ENCODE results near the gene AP2B1. TPM values are rescaled to one million over a fixed set of nuclear protein-coding genes. Genes with fewer than 3 reads are reported as not detected.

The AP2B1 gene
- total RNA-seq, 1 experiment from 2014 or later, result 198 TPM

DNA sequence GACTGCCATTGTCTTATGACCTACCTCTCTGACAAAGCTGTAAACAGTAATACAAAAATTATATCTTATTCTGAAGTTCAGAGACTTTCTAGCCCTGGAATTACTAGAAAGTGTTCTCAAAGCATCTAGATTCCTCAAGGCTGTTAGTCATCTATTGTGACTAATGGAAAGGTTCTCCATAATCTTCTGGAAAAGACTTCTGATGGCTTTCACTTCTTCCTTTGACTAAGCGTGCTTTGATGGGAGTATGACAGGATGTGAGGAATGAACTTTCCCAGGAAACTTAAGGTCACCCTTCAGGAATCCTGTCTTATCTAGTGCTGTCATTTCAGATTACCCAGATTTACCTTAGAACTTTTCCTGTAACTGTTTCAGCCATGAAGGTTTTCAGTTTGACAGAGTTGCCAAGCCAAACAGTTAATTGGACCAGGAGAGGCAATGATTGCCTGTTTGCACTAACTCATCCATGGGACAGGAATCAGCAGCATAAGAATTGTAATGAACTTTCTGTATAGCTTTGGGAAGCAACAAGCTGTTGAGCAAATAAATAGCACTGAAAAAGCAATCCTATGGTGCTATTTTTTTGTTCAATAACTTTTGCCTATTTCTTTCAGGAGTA lies 43.5 kb downstream of the AP2B1 start:
- H2AFZ ChIP-seq (ENCODE audit: low read depth, low read length, poor library complexity, severe bottlenecking), result no peak overlapping the region
- H3K79me2 ChIP-seq (ENCODE audit: insufficient read depth, low read length), result peaks cover 3% of the 10 kb centered on the region; the same call in 1 of the 2 replicates
- ChIA-PET POLR2A (no interaction called here), CTCF (interaction anchor here (0.6 kb wide), 1 partner anchor 174 kb away, joined by 3 read pairs; no protein-coding TSS in a partner anchor), RAD21 (ENCODE audit: low non-redundant PET in 1 of 2, low total read pairs in 2 of 2, uncharacterized antibody in 2 of 2, unreplicated experiment in 2 of 2) (no interaction called here)
- peaks cover 32 to 38% of the 10 kb centered on the region in 2 experiments; a peak in 3 of 4 replicates for H3K36me3 ChIP-seq (ENCODE audit: control insufficient read depth in 1 of 2, insufficient read depth in 2 of 2, low read length in 2 of 2)
- no peak overlapping the region for H3K9ac ChIP-seq (ENCODE audit: low read length)
- TF ChIP-seq JUND (IDR thresholded peaks at IDR 0.05) (peak; percentile 44; the same call in 1 of the 2 replicates), POLR2AphosphoS5 (IDR thresholded peaks at IDR 0.05; ENCODE audit: low read depth, low read length) (no peak), SP1 (IDR thresholded peaks at IDR 0.05; ENCODE audit: low read depth) (peak; percentile 39; the same call in 1 of the 2 replicates), FOSL1 (IDR thresholded peaks at IDR 0.05; ENCODE audit: low read depth) (peak; percentile 56; the same call in 1 of the 2 replicates), EGR1 (IDR thresholded peaks at IDR 0.05; ENCODE audit: low read depth) (no peak), TCF7L2 (IDR thresholded peaks at IDR 0.05; ENCODE audit: borderline replicate concordance, extremely low read depth, insufficient read depth, insufficient read length) (no peak), POLR2A (IDR thresholded peaks at IDR 0.05; ENCODE audit: borderline replicate concordance, extremely low read depth, insufficient read depth, insufficient read length) (no peak), ELF1 (IDR thresholded peaks at IDR 0.05; ENCODE audit: borderline replicate concordance, low read depth) (no peak), CBX3 (IDR thresholded peaks at IDR 0.05; ENCODE audit: low read depth) (no peak)
- TF ChIP-seq, protein P1, sequence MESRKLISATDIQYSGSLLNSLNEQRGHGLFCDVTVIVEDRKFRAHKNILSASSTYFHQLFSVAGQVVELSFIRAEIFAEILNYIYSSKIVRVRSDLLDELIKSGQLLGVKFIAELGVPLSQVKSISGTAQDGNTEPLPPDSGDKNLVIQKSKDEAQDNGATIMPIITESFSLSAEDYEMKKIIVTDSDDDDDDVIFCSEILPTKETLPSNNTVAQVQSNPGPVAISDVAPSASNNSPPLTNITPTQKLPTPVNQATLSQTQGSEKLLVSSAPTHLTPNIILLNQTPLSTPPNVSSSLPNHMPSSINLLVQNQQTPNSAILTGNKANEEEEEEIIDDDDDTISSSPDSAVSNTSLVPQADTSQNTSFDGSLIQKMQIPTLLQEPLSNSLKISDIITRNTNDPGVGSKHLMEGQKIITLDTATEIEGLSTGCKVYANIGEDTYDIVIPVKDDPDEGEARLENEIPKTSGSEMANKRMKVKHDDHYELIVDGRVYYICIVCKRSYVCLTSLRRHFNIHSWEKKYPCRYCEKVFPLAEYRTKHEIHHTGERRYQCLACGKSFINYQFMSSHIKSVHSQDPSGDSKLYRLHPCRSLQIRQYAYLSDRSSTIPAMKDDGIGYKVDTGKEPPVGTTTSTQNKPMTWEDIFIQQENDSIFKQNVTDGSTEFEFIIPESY (IDR thresholded peaks at IDR 0.05; ENCODE audit: extremely low read depth, insufficient replicate concordance, low read length), result no peak
- TF ChIP-seq, protein P2, sequence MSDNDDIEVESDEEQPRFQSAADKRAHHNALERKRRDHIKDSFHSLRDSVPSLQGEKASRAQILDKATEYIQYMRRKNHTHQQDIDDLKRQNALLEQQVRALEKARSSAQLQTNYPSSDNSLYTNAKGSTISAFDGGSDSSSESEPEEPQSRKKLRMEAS (IDR thresholded peaks at IDR 0.05), result no peak
- TF ChIP-seq, protein P3, sequence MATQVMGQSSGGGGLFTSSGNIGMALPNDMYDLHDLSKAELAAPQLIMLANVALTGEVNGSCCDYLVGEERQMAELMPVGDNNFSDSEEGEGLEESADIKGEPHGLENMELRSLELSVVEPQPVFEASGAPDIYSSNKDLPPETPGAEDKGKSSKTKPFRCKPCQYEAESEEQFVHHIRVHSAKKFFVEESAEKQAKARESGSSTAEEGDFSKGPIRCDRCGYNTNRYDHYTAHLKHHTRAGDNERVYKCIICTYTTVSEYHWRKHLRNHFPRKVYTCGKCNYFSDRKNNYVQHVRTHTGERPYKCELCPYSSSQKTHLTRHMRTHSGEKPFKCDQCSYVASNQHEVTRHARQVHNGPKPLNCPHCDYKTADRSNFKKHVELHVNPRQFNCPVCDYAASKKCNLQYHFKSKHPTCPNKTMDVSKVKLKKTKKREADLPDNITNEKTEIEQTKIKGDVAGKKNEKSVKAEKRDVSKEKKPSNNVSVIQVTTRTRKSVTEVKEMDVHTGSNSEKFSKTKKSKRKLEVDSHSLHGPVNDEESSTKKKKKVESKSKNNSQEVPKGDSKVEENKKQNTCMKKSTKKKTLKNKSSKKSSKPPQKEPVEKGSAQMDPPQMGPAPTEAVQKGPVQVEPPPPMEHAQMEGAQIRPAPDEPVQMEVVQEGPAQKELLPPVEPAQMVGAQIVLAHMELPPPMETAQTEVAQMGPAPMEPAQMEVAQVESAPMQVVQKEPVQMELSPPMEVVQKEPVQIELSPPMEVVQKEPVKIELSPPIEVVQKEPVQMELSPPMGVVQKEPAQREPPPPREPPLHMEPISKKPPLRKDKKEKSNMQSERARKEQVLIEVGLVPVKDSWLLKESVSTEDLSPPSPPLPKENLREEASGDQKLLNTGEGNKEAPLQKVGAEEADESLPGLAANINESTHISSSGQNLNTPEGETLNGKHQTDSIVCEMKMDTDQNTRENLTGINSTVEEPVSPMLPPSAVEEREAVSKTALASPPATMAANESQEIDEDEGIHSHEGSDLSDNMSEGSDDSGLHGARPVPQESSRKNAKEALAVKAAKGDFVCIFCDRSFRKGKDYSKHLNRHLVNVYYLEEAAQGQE (IDR thresholded peaks at IDR 0.05; ENCODE audit: low read depth), result no peak
- TF ChIP-seq, protein P4, sequence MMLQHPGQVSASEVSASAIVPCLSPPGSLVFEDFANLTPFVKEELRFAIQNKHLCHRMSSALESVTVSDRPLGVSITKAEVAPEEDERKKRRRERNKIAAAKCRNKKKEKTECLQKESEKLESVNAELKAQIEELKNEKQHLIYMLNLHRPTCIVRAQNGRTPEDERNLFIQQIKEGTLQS (IDR thresholded peaks at IDR 0.05), result no peak
- ATAC-seq (peak; percentile 44; the same call in 1 of the 2 replicates), DNase-seq (ENCODE audit: low read depth, low spot score) (peak; percentile 27)
- BruUV-seq (replicated peaks), result no TSS peak
- no peaks in the 10 kb centered on the region for H3K9me3 ChIP-seq (ENCODE audit: control insufficient read depth in 1 of 2, insufficient read depth in 1 of 2, low read depth in 1 of 2, low read length in 2 of 2)
- H3K4me2 ChIP-seq (ENCODE audit: low read length), result peak overlapping the region; percentile 21
- H3K4me3 ChIP-seq (replicated peaks in 1 of 2; ENCODE audit: low read depth in 1 of 2, low read length in 2 of 2), result no peak overlapping the region
- H3K4me1 ChIP-seq (ENCODE audit: control insufficient read depth in 1 of 2, insufficient read depth in 2 of 2, low read length in 2 of 2), result peaks cover 4 to 15% of the 10 kb centered on the region in 2 experiments; a peak in 3 of 4 replicates
- no peaks in the 10 kb centered on the region for H3K27me3 ChIP-seq (ENCODE audit: insufficient read depth, low read length)
- H4K20me1 ChIP-seq (ENCODE audit: insufficient read depth), result no peaks in the 10 kb centered on the region
- intact Hi-C loops (cut with micrococcal nuclease), result no loop called here
- H3K9me2 ChIP-seq (ENCODE audit: insufficient read depth), result no peaks in the 10 kb centered on the region
- H3K27ac ChIP-seq (ENCODE audit: low read depth, low read length), result peak overlapping the region; percentile 2; the same call in 1 of the 2 replicates
